ES-I3 (cell line): Measurements from ENCODE around the gene CCL20.

Source experiments
- H3K36me3 ChIP-seq: 2 replicates; pipeline ENCODE4 v1.6.1; 2013; ENCODE audit warnings: mild to moderate bottlenecking, low read length, control low read depth, moderate library complexity; ENCODE audit not compliant: insufficient read depth
- H3K4me1 ChIP-seq: 2 replicates; pipeline ENCODE4 v1.6.1; 2013; ENCODE audit warnings: mild to moderate bottlenecking, control low read depth, low read length; ENCODE audit not compliant: insufficient read depth
- H3K9ac ChIP-seq: 2 replicates; pipeline ENCODE4 v1.6.1; 2013; ENCODE audit warnings: low read depth, mild to moderate bottlenecking, low read length, moderate library complexity
- H3K9me3 ChIP-seq: 2 replicates; pipeline ENCODE4 v1.6.1; 2013; ENCODE audit warnings: mild to moderate bottlenecking, low read length, moderate library complexity; ENCODE audit not compliant: control insufficient read depth, insufficient read depth

Gene CCL20

DNA sequence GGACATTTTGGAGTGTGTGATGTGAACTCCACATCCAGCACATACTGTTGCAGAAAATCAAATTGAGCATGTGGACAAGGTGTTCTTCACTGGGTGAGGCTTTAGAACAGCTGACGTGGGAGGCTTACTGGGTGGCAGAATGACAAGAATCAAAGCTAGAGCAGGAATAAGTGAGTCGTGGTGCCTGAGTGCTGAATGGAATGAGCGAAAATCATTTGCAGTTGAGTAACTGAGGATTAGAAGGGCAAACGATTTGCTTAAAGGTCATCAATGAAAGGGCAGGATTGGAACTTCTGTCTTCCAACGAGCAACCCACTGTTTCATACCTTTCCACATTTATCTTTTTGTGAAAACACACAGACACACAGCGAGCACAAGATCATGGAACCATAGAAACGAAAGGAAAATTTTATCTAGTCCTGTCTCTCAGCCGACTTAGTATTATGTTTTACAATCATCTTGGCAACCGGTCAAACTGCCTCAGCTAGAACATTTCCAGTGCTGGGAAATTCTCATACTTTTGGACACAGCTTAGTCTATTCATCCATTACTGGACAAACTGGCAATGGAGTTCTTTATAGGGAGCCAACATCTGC, 50.6 kb downstream of the CCL20 start:
- H3K9ac ChIP-seq, result no peak overlapping the region

DNA sequence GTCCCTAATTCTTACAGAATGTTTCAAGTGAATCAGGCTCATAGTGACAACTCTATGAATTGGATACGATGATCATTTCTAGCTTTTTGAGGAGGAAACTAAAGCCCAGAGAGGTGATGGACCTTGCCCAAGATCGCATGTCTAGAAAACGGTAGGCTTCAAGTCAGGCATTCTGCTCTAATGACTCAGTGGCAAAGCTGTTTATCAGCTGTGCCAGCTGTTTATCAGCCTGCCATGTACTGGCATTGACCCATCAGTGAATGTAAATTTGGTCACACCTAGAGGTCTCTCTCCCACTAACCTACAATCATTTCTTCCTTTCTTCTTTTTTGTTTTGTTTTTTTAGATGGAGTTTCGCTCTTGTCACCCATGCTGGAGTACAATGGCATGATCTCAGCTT, 51.6 kb downstream of the CCL20 start:
- Histone ChIP-seq H3K9me3 (no peaks in the 10 kb centered on the region), H3K9ac (no peak overlapping the region), H3K36me3 (no peaks in the 10 kb centered on the region), H3K4me1 (peaks cover 18% of the 10 kb centered on the region)

More for the DNA sequence above, 50.6 kb downstream of the CCL20 start:
- H3K4me1 ChIP-seq, result peaks cover 18% of the 10 kb centered on the region
- H3K9me3 ChIP-seq, result no peaks in the 10 kb centered on the region
- no peaks in the 10 kb centered on the region for H3K36me3 ChIP-seq
